Activated CD8-positive, alpha-beta memory T cell treated with anti-CD3 and anti-CD28 coated beads, Interleukin-2, amount 50 U/mL, for 24 hours (primary cell): ENCODE measurements around the gene EYS.

ENCODE experiments used
- DNase-seq: peaks from one replicate; pipeline ENCODE4 v3.0.0-alpha.2; 2020; ENCODE audit errors: extremely low read depth

The EYS gene

GRCh38 chr6:65707126-65707826 lies at the start of gene EYS:
TSS of gene EYS (minus strand) at chr6:65707226. CDS start at chr6:65495410, 211,816 bp downstream.
- DNase-seq: no peak

- DNase-seq: no peak
These were observed 39.3 kb upstream of the EYS start for GRCh38 chr6:65746302-65746701.

- no peak for DNase-seq
These were observed 38.6 kb upstream of the EYS start for GRCh38 chr6:65745614-65746013.

GRCh38 chr6:65728879-65729479 lies 22.0 kb upstream of the EYS start:
- DNase-seq: no peak

- DNase-seq: no peak
These were observed 12.1 kb upstream of the EYS start for GRCh38 chr6:65719101-65719500.

DNA sequence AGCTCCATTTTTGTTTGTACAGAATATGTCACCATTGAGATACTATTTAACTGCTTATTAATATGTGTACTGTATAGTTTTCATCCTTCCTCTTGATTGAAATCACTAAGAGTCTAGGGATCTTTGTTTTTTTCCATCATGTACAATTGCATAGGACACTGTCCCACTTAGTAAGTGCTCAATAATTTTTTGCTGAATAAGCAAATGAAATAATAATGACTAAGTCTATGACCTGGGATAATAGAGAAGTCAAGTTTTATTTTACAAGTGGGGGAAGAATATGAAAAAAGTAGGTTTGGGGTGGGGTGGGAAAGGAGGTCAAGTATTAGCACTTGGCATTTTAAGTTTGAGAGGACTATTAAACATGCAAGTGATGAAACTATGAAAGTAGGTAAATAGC lies 4.5 kb upstream of the EYS start:
- DNase-seq: no peak

- DNase-seq: no peak
These were observed 2.2 kb upstream of the EYS start for GRCh38 chr6:65709099-65709830.

DNA sequence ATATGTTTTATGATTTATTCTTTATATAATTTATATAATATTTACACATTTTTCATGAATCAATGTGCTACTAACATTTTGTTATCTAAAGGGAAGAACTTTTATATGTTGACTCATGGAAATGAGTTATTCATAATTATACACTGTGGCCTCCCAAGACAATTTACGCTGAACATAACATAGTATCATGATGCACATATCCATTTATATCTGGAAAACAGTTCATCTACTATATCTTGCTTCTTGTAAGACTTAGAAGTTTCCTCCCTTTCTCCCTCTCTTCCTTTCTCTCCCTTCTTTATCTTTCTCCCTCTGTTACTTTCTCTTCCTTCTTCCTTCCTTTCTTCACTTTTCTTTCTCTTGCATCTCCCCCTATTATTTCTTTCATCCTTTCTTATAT lies 1.1 kb upstream of the EYS start:
- no peak for DNase-seq

GRCh38 chr6:65706436-65706835 lies 590 bp downstream of the EYS start:
- no peak for DNase-seq

- no peak for DNase-seq
These were observed 5.7 kb downstream of the EYS start for GRCh38 chr6:65701325-65701724.

GRCh38 chr6:65700561-65700960 lies 6.5 kb downstream of the EYS start:
- no peak for DNase-seq

DNA sequence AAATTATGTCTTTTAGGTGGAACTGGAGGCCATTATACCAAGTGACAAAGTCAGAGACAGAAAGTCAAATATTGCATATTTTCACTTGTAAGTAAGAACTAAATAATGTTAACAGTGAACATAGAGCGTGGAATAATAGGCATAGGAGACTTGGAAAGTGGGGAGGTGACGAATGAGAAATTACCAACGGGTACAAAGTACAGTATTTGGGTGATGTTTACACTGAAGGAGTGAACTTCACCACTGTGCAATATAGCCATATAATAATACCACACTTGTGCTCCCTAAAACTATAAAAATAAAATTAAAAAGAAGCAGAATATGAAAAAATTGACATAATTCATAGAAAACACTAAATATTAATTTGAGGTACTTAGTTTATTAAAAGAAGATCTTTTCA lies 14.9 kb downstream of the EYS start:
- DNase-seq: no peak

DNA sequence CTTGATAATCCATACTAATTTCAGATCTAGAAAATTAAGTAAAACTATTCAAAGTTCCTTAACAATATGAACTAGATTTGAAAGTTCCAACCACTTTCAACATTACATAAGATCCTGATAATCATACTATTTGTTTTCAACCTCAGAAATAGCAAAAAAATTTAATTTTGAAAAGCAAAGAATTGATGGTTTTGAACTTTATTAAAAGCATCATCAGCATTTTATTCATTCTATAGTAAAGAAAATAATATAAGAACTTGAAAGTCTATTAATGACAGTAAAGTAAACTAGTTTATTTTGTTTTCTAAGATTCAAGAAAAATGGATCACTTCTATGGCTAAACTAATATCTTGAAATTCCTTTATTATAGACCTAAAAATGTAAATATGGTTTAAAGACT lies 26.8 kb downstream of the EYS start:
- no peak for DNase-seq

DNA sequence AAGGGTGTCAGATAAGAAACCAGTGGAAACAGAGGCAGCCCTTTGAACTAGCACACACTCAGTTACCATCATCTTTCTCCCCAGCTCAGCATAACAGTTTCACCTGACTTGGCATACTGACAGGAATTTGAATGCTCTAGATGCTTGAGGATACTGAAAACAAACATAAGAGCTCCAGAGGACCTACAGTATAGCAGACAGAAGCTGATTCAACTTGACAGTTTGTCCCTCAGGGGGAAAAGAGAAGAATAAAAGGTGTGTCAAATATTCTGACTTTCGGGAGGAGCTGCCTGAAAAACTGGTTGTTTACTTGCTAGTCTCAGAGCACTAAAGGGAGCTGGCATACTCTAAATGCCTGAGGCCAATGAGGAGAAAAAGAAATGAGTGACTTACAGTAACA lies 35.1 kb downstream of the EYS start:
- DNase-seq: no peak

DNA sequence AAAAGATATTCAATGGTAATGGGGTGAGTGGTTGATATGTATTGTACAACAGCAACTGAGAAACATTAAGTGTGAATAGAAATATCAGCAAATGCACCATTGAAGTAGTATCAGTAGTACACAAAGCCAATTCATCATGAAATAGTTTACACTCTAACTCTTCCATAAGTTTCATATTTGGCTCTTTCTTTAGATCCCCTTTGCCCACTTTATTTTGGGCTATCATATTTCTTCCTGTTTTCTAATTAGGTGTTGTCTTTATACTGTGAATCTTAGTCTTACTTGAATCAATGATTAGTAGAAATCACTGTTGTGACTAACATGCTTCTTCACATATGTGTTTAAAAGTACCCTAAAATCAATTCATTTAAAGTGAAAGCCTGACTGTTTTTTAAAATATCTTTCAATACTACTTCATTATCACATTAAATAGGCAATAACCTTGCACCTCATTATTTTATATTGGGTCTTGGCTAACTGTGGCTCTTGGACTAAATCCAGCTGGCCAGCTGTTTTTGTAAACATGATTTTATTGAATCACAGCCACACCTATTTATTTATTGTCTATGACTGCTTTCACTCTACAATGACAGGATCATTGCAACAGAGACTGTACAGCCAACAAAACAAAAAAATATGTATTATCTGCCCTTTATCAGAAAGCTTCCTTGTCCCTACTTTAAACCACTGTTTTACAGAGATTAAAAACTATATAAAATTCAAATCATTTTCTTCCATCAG lies 38.9 kb downstream of the EYS start:
- DNase-seq: no peak

DNA sequence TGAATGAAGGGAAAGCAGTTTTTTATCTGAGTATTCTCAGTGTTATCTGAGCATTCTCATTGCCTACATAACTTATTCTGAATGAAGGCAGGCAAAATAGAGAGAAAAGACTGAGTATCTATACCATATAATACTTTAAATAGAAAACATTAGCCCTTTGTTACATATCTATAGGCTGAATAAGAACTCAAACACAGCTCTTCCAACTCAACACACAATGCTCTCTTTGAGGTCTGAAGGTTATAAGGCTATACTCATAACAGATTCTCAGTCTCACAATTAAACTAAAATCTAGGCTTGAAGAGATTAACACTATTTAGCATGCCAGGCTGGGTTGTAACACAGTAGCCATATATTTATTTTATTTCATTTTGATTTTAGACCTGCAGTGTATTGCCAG lies 56.9 kb downstream of the EYS start:
- no peak for DNase-seq

- DNase-seq: no peak
These were observed 57.6 kb downstream of the EYS start for GRCh38 chr6:65649392-65649791.

GRCh38 chr6:65646544-65646943 lies 60.5 kb downstream of the EYS start:
- DNase-seq: no peak

DNA sequence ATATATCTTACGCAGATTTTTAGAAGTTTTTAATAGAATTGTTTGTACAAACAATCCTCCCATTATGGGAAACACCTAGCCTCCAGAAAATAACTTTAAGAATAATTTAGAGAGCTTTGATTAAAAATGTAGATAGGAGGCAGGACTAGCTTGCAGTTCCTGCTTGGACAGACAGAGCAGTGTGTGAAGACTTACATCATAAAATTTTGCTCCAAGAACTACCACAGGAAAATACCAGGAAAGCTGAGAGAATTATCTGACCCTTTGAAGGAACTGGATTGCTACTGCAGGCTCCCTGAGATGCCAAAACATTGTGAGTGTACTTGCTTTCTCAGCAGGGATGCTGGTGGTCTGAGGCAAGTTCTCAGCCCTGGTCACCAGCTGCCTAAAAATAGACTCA lies 64.2 kb downstream of the EYS start:
- no peak for DNase-seq

- no peak for DNase-seq
These were observed 68.8 kb downstream of the EYS start for GRCh38 chr6:65638047-65638831.

GRCh38 chr6:65637289-65638046 lies 69.6 kb downstream of the EYS start:
- no peak for DNase-seq
